GM12864 (cell line): ENCODE results near the gene ABCC5.
A peak's percentile ranks its signal among the peaks of the same experiment; 100 is the strongest.

Source experiments
- DNase-seq: peaks from one replicate; pipeline ENCODE4 v3.0.0-alpha.2; 2011; ENCODE audit warnings: low read depth
- H3K4me3 ChIP-seq: 2 replicates; pipeline ENCODE4 v1.5.1; 2011; ENCODE audit warnings: mild to moderate bottlenecking, low read depth, low read length, control low read depth
- CTCF ChIP-seq: IDR thresholded peaks from 2 replicates; pipeline ENCODE4 v1.5.1; 2011; ENCODE audit warnings: low read depth, mild to moderate bottlenecking, moderate library complexity, low read length, control low read depth, inconsistent platforms; ENCODE audit errors: missing control alignments

Gene ABCC5

DNA sequence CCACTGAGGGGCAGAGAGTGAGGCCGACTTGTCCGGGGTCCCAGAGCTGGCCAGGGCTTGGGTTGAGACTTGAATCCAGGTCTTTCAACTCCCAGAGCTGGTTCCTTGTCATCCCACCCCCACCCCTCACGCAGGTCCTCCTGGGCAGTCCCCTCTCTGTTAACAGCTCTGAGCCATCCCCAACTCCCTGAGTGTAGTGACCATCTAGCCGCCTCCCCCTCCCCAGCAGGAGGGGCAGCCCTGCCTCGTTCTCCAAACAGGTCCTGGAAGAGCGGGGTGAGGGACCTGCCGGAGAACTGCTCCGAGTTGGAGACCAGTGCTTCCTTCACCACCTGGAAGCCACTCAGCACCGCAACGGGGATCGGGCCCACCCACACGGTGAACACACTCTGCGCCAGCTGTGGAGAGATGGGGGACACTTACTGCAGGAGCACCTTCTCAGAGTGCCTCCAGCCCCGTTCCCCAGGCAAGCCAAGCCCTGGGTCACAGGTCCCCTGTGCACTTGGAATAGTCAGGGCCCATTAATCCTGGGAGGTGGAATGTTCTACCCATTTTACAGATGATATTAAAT is 108.6 kb downstream of the ABCC5 start:
- no peak for TF ChIP-seq CTCF
- H3K4me3 ChIP-seq = no peak overlapping the region
- DNase-seq = no peak

DNA sequence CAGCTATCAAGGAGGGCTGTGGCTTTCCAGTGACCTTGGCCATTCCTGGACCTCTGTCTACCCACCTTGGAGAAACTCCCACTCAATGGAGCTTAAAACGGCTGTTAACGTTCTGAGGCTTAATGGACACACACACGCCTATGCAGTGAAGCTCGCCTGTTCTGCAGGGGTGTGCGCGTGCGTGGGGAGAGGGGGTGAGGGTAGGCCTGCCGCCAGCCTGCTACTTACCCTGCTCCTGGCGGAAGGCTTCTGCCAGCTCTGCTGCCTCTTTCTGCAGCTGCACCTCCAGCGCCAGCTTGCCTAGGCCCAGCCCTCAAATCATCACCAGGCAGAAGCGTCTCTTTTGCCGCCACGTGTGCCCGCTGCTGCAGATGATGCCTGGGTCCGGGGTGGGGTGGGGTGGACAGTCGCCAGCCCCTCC is 109.8 kb downstream of the ABCC5 start:
- DNase-seq = no peak
- TF ChIP-seq CTCF = no peak
- H3K4me3 ChIP-seq = no peak overlapping the region

GRCh38 chr3:183907176-183907575 is 110.5 kb downstream of the ABCC5 start:
- DNase-seq = no peak
- no peak overlapping the region for H3K4me3 ChIP-seq

DNA sequence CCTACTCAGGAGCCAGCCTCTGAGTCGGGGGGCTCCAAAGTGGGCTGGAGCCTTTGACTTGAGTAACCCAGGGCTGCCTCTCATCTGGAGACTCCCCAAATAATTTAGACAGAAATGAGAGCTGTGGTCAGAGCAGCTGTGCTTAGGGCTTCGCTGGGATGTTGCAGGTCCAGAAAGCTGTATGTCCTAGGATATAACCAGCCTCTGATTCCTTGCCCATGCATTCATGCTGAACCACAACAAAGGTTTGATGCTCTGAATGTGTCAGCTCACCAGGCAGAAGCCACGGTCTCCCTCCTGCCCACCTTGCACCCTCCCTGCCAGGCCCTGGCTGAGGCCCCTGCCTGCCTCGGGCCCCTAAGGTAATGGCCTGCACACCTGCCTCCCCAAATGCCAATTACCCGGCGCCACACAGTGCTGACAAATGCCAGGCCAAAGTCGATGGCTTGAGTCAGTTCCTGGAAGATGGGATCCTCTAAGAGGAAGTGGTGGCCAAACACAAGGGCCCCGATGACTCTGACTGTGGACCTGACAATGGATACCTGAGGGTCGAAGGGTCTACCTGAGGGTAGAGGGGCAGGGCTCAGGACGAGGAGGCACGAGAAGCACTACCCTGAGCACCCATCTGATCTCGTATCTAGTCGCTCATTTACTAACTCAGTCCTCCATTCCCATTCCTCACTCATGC is 111.3 kb downstream of the ABCC5 start:
- no peak for TF ChIP-seq CTCF
- H3K4me3 ChIP-seq = no peak overlapping the region
- DNase-seq = no peak

More at GRCh38 chr3:183907176-183907575, 110.5 kb downstream of the ABCC5 start:
- no peak for TF ChIP-seq CTCF

DNA sequence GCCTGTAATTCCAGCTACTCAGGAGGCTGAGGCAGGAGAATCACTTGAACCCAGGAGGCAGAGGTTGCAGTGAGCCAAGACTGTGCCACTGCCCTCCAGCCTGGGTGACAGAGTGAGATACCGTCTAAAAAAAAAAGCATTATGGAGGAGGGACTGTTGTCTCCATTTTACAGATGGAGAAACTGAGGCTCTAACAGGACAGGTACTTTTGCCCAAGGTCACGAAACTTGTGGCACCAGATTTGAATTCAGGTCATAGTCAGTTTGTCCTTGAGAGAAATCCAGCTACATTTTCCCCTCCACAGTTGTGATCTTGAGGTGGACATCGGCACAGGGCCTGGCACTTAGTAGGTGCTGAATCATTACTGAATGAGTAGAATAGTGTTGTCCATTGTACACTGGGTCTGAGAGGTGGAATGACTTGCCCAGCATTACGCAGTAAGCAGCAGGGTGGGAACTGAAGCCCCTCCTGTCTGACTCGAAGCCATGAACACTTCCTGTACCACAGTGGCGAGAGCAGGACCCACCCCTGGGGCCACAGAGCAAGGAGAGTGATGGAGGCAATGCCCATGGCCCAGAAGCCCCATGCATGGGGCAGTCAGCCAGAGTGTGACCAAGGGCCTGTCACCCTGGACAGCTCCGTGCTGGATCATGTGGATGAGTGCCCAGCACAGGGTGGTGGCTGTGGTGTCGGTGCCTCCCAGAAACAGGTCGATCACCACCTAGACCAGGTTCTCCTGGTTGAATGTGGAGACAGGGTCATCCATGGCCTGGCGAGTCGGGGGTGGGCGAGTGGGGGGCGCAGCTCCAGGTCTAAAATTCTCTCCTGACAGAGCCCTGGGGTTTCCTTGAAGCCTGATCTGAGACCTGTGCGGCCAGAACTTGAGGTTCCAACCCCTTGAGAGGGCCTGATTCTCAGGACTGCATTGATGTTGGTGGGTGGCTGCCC is 112.6 kb downstream of the ABCC5 start:
- no peak for TF ChIP-seq CTCF
- H3K4me3 ChIP-seq = no peak overlapping the region
- DNase-seq = no peak

DNA sequence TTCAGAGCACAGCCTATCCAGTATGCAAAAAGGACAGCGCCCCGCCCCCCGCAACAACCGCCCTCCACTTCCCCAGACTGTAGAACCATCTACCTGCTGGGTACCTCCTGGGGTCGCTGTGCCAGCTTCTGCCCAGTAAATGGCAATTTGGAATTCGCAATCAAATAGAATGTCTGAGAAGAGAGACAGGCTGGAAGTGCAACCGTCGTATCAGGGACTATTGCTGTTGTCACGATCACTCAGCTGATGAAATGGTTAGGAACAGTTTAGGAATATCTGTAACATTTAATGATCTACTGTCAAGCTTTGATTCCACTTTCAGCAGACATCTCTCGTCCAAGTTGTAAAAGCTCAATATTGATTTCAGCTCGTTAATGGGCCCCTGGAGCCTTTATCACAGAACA is 119.7 kb downstream of the ABCC5 start:
- DNase-seq = no peak
- peak; percentile 5 for TF ChIP-seq CTCF
- no peak overlapping the region for H3K4me3 ChIP-seq
